HG03025 (cell line): ENCODE results near the gene NRG4.
"Not testable (repeated sequence)": the region's sequence is repeated elsewhere in the genome, so short reads cannot be mapped to it uniquely, and the experiment has no call there.

Experiments
- ATAC-seq: cut with Tn5 transposase; IDR thresholded peaks from one replicate; pipeline ENCODE4 v1.9.1; 2021; ENCODE audit warnings: mild to moderate bottlenecking, moderate library complexity; ENCODE audit not compliant: unreplicated experiment, low FRiP score

Gene NRG4, protein sequence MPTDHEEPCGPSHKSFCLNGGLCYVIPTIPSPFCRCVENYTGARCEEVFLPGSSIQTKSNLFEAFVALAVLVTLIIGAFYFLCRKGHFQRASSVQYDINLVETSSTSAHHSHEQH

DNA sequence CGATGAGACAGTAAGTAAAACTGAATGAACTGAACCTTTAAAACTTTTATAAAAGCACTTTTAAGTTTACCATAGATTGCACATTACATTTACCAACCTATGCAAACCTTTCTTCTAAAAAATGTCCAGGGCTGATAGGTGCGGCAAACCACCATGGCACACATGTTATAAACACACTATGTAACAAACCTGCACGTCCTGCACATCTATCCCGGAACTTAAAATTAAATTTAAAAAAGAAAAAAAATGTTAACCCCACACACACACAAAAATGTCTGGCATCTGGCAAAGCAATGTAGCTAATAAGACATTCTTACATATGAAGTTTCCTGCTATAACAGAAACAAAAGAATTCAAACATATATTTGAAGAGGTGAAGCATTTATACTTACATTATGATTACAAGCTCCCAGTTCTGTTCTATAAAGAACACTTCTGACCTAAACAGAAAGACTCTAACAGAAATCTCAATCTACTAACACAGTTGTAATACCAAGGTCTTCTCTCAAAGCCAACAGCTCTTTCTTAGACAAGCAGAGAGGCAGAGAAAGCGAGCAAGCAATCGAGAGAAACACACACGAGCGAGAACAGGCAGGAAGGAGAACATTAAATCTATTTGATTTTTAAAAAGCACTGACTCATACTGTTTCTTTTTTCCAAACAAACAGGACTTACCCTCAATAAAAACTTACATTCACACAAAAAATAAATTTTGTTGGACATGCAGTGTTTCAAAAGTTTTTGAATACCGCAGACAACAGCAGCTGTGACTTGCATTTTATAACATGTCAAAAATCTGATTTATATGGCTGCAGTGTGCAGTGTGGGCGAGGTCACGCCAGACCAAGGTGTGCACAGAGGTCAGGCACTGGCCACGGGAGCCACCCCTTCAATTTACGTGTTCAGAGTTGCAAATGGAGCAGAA is at the start of gene NRG4:
NRG4 (minus strand) TSS at position 798 of the 925 bp plus-strand sequence. CDS start 1,194 bp downstream, outside the sequence.
- ATAC-seq, result no peak

DNA sequence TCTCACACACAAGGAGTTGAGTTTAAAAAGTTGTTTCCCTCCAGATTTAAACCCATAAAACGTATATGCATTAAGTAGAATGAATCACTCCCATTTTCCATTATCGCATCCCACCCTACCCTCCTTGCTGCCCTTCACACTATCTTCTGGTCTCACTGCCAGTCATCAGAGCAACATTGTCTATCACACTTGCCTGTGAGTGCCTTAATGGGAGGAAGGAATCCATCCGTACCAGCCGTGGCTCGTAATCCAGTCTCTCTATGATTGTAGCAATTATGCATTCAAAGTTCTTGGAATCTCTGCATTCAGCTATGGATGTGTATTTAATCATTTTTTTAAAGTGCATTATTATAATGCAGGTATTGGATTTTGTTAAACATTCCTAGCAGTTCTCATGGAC is 49.5 kb upstream of the NRG4 start:
- no peak for ATAC-seq

DNA sequence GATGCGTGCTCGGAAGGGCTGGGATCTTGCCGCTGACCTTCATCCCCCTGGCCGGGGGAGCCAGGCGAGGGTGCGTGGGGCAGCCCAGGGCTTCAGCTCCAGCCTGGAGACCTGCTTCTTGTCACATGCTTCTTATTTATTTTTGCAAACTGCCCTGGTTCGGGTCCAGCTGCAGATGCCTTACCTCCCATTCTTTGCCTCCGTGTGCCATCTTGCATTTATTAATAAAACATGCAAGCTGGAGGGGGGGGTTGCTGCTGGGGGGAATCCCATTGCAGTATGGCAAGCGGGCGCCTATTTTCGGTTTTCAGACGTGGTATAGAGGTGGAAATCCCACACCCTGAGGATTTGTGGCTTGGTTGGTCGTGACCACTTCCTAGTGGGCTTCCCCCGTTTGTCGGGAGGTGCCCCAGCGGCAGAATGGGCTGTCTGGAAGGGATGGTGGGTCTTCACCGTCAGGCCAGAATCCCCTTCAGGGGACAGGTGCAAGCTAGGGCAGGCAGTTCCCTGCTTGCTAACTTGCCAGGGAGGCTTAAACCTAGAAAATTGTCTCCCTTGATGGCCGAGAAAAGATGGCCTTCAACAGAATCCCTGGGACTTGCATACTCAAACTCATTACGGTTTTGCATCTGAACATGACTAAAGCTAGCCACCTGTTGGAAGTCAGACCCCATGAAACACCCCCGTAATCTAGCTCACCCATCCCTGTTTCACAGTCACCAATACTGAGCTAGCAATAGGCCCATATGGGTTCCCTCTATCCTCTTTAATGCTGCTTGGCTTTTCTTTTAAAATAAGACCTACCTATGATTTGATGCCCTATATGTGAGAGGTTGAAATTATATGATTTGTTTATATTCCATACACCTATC is 48.1 kb upstream of the NRG4 start:
- no peak for ATAC-seq

DNA sequence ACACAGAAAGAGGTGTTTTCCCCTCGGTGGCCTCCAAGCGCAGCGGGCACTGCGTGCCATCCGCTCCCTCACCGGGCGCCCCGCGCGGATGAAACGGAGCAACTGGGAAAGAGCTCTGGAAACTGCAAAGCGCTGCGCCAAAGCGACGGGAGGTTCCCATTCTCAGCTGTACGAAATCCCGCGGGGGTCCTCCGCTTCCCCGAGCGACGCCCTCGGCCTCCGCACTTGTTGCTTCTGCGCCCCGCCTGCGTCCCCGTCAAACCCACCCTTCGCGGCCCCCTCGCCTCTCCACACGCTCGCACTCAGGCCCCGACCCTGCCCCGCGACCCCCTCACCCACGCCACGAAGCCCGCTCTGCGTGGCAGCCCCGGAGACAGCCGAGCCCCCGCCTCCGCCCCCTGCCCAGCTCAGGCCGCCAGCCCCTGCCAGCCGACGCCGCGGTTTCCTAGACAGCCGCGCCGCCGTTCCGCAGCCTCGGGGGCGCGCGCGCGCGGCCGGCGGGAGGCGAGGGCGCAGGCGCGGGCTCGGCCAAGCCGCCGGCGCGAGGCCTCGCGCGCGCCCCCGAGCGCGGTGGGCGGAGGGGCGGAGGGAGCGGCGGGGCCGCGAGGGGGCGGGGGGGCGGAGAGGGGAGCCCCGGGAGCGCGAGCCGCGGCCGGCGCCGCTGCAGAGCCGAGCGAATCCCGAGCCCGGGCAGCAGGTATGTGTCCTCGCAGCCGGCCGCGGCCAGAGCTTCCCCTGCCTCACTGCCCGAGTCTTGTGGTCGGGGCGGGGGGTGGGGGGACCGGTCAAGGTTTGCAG is 47.3 kb upstream of the NRG4 start, which contains the start of gene TMEM266:
TMEM266 (plus strand) TSS at position 666 of the 798 bp plus-strand sequence. CDS start 74,279 bp downstream, outside the sequence.
- no peak for ATAC-seq

DNA sequence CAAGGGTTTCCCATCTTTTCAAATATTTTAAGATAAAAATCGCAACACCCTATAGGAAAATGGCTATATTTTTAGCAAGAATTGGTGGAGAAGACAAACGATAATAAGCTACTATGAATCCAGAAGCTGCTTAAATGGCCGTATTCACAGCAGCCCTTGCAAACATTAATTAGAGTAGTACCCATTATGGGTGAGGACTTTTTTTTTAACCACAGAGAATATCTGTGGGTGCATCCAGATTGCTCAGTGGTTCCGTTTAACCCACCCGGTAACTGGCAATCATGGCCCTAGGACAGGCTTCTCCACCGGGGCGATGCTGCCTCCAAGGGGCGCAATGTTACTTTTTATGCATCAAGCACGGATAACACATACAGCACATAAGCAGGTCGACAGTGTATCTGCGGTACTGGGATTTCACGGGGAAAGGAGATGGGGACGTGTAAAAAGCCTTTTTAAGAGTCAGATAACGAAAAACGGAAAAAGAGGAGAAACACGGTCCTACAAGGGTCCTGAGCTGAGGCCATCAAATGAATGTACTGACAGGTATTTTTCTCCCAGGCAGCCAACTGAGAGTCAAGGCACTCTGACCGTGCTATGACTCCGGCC is 46.6 kb upstream of the NRG4 start:
- ATAC-seq, result no peak

DNA sequence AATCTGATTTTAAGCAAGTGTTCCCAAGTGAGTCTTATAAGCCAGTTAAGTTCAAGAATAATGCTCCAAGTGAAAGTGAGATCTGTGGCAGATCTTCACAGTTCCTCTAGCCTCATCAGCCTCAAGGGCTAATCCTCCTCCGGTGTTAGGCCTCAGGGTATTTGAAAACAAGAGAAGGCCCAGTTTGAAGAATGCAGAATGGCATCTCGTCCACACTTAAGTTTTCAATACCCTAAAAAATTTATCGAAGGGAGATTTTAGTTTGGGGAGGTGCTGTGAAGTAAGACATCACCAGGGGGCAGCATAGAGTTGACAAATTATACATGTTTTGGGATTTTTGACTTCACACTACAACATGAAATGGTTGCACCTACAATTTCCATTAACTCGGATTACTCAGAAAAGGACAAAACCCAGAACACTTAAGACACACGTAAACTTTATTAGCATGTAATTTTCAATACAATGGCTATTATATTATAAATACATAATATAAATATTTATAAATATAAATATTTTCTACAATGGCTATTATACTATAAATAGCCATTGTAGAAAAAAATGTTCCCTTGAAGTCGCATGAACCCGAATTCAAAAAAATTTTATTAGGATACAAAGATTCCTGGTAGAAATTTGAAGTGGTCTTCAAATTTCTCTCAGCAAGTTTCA is 45.2 kb upstream of the NRG4 start:
- ATAC-seq, result no peak

DNA sequence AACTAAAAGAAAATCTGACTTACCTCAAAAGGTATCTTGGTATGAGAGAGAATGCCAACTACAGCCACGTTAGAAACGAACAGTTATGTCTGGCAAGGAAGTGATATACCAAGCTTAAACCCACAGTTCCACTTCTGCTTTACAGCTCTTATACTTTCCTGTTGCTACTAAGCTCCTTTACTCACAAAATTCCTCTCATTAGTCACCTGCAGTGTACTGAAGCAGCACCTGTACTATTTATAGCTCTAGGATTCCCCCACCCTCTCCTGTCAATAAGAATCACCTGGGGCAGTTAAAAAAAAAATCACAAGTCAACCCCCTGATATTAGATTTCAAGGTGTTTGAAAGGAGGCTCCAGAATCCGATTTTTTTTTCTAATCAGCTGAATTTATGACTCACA is 44.7 kb upstream of the NRG4 start:
- no peak for ATAC-seq

DNA sequence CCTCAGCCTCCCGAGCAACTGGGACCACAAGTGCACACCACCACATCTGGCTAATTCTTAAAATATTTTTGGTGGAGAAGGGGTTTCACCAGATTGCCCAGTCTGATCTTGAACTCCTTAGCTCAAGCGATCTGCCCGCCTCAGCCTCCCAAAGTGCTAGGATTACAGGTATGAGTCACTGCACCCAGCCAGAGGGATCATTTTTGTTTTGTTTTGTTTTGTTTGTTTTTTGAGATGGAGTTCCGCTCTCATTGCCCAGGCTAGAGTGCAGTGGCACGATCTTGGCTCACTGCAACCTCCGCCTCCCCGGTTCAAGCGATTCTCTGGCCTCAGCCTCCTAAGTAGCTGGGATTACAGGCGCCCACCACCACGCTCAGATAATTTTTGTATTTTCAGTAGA is 42.0 kb upstream of the NRG4 start:
- not testable (repeated sequence) for ATAC-seq

DNA sequence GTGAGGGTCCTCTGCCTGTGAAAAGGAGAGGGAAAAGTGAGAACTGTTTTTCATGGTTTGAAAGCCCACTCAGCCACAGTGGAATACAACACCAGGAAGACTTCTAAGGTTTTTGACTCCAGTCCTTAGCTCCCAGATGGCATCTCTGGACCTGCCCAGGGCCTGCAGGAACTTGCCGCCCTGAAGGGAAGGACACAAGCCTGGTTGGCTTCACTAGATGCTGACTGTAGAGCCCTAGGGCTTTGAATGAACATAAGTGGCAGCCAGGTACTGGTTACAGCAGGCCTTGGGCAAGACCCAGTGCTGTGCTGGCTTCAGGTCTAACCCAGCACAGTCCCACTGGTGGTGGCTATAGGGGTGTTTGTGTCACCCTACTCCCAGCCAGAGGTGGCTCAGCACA is 26.3 kb upstream of the NRG4 start:
- no peak for ATAC-seq

DNA sequence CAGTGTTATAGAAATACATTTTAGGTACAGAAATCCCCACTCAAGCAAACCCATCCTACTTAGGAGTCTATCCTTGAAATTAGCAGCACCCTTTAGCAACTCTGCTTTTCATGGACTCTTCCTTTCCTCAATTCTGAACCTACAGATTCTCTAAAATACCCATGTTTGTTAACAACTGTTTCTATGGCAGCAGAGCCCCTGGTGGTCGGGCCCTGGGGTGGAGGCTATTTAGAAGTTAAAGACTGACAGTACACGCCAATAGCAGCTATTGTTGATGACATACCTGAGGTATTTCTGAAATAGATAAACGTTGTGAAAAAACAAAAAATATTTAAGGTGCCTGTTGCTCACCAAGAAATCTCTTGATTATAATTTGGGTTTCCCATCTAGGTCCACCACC is 23.4 kb upstream of the NRG4 start:
- ATAC-seq, result no peak

DNA sequence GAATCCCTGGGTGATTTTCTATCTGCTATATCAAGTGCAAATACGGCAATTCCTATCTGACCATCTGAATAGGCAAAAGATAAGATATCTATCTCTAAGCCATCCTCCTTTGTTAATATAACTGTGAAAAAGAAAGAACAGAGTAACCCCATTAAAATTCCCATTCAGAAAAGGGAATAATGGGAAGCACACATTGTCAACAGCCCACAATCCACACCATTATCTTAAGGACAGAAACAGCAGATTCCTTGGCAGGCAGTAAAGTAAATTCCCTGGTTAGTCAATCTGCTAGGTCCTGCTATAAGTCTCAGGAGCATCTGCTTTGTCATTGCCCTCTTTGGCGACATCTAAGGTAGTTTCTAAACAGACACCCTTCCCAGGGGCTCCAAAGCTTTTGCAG is 21.9 kb upstream of the NRG4 start:
- no peak for ATAC-seq

DNA sequence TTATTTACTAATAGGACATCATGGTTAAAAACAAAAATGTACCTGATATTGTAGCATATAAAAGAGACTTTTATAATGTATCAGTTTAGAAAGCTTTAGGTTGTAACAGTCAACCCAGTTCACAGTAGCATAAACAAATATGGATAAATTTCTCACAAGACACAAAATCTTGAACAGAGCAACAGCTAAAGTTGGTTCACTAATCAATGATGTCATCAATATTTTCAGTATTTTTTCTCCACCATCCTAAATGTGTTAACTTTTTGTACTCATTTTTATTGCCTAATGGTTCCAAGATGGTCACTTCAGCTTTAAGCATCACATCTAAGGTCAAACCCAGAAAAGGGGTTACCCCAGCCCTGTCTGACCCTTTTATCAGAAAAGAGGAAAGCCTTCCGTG is 21.2 kb upstream of the NRG4 start:
- ATAC-seq, result no peak

DNA sequence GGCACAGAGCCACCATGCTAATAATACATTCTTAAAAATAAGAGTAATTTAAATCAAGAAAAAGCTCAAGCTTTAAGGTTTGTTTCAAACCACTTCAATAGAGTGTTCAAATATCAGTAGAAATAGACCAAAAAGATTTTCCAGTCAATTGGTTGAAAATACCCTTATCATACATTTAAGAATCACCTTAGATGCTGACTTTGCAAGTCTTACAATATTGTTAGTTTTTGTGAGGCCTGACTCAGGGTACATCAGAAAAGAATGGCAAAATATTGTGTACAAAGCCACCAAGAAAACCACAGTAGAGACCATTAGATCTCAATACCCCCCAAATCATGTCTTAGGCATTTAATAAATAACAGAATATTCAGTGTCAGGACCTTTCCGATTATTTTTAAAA is 19.8 kb upstream of the NRG4 start:
- no peak for ATAC-seq

DNA sequence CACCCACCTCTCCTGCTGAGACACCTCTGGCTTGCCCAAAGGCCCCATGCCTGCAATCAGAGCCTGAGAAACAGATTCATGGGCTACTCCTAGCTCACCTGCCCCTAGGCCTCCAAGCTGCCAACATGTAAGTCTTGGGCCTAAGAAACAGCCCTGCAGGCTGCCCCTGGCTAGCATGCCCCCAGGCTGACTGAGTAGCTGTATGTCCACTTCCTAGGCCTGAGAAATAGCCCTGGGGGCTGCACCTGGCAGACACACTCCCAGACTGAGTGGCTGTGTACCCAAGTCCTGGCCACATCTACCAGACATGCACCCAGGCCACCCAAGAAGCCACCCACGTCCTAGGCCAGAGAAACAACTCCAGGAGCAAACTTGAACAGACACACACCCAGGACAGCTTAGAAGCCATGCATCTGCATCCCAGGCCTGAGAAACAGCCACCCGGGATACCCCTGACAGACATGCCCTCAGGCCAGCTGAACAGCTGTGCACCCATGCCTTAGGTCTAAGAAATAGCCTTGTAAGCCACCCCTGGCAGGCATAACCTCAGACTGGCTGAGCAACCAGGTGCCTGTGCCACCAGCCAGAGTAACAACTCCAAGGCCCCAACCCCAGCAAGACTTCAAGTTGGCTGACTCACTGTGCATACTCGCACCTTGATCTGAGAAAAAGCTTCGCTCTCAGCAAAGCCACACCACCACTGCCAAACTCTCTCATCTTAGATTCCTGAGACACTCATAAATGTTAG is 12.0 kb upstream of the NRG4 start:
- no peak for ATAC-seq

DNA sequence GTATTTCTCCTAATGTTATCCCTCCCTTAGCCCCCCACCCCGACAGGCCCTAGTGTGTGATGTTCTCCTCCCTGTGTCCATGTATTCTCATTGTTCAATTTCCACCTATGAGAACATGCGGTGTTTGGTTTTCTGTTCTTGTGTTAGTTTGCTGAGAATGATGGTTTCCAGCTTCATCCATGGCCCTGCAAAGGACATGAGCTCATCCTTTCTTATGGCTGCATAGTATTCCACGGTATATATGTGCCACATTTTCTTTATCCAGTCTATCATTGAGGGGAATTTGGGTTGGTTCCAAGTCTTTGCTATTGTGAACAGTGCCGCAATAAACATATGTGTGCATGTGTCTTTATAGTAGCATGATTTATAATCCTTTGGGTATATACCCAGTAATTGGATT is 1.2 kb upstream of the NRG4 start:
- not testable (repeated sequence) for ATAC-seq

DNA sequence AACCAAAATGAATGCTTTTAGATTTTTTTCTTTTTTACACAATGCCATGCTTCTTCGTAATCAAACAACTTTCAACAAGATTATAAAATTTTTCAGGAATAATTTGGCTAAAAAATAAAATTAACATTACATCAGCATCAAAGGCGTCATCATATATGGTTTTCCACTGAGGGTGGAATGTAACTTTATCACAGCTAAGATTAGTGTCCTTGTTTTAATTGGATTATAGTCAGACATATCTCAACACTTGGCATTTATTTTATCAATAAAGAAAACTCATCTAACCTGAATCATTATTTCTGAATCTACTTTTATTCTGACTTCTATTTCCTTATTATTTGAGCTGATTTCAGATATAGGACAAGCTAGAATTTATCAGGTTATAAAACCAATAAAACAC is 1.6 kb downstream of the NRG4 start:
- no peak for ATAC-seq

DNA sequence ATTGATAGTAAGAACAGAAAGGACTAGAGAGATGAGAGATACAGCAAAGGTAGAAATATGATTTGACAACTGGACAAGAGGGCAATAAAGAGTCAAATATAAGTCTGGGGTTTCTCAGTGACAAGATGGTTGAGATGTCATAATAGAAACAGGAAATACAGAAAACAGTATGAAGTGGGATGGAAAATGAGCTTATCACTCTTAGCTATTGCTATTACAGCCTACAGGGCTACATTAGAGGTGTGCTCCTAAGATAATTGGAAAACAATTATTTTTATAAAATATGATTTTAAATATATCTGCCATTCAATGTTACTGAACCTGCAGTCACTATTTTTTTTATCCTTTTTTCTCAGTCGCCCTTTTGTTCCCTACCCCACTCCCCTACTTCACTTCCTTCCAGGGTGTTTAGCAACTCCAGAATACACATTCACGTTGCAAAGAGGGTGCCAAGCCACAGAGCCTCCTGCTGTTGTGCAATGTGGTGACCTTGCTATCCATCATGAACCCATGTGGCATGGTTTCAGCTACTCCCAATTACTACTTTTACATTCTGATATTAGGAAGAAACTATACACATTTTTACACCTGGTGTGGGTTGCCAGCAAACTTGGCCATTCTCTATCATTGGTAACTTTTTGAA is 6.0 kb downstream of the NRG4 start:
- ATAC-seq, result no peak

DNA sequence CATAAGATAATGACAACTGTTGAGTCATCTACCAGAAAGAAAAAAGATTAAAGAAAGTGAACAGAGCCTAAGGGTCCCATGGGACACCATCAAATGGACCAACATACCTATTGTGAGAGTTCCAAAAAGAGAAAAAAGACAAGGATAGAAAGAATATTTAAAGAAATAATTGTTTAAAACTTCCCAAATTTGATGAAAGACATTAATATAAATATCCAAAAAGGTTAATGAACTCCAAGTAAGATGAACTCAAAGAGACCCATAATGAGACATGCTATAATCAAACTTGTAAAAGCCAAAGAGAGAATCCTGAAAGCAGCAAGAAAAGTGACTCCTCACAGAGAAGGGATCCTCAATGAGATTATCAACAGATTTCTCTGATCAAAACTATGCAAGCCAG is 8.9 kb downstream of the NRG4 start:
- ATAC-seq, result no peak
